Dermis microvascular lymphatic vessel endothelial cell (primary cell): ENCODE data around the gene DKKL1. TPM values are rescaled to one million over a fixed set of nuclear protein-coding genes. Genes with fewer than 3 reads are reported as not detected.

Source experiments
- DNase-seq, 2 donors: peaks; one replicate each; pipeline versions ENCODE4 v3.0.0 to v3.0.0-alpha.2; 2010; ENCODE audit warnings: low read depth in 2 of 2
- total RNA-seq: library from RNA; depleted of rRNA; stranded (reverse); fragments of >200 nt; gene quantifications from 2 replicates; pipeline ENCODE4 v1.2.1, GENCODE V29; 2014

Gene DKKL1
- total RNA-seq, 1 donor from 2014 or later = 0.13 TPM

GRCh38 chr19:49338023-49338677 lies 25.5 kb upstream of the DKKL1 start:
- no peak for DNase-seq

GRCh38 chr19:49338691-49339300 lies 24.9 kb upstream of the DKKL1 start:
- peak in 1 of 2 donors; percentile 68 for DNase-seq

GRCh38 chr19:49339301-49340068 lies 24.2 kb upstream of the DKKL1 start:
- DNase-seq = peak; percentile 85 to 89

GRCh38 chr19:49340069-49340864 lies 23.4 kb upstream of the DKKL1 start:
- peak in 1 of 2 donors; percentile 64 for DNase-seq

- DNase-seq = no peak
Measured at GRCh38 chr19:49340865-49341718, 22.6 kb upstream of the DKKL1 start.

GRCh38 chr19:49342291-49342721 lies 21.4 kb upstream of the DKKL1 start:
- no peak for DNase-seq

- DNase-seq = no peak
Measured at GRCh38 chr19:49343123-49343522, 20.6 kb upstream of the DKKL1 start.

- no peak for DNase-seq
Measured at GRCh38 chr19:49344505-49345423, 18.9 kb upstream of the DKKL1 start.

GRCh38 chr19:49347191-49347590 lies 16.5 kb upstream of the DKKL1 start:
- DNase-seq = no peak

- DNase-seq = peak in 1 of 2 donors; percentile 32
Measured at GRCh38 chr19:49347835-49348234, 15.8 kb upstream of the DKKL1 start.

GRCh38 chr19:49348305-49349189 lies 15.1 kb upstream of the DKKL1 start:
- no peak for DNase-seq

GRCh38 chr19:49349567-49349966 lies 14.1 kb upstream of the DKKL1 start:
- no peak for DNase-seq

GRCh38 chr19:49355909-49356353 lies 7.7 kb upstream of the DKKL1 start:
- DNase-seq = peak in 1 of 2 donors; percentile 38

GRCh38 chr19:49356382-49356781 lies 7.3 kb upstream of the DKKL1 start:
- DNase-seq = peak in 1 of 2 donors; percentile 19

- no peak for DNase-seq
Measured at GRCh38 chr19:49357186-49357585, 6.5 kb upstream of the DKKL1 start.

GRCh38 chr19:49359851-49360820 lies 3.5 kb upstream of the DKKL1 start:
- no peak for DNase-seq

GRCh38 chr19:49361438-49362047 lies 2.1 kb upstream of the DKKL1 start:
- DNase-seq = peak; percentile 88 to 91
